NK-92 (cell line): Measurements from ENCODE around the gene SPRYD3.

Experiments
- DNase-seq: peaks from one replicate; lab custom pipeline; 2025; ENCODE audit not compliant: unreplicated experiment; lab: John Stamatoyannopoulos, UW

Gene SPRYD3

GRCh38 chr12:53078425-53079225 is 565 bp downstream of the SPRYD3 start:
- no peak for DNase-seq

DNA sequence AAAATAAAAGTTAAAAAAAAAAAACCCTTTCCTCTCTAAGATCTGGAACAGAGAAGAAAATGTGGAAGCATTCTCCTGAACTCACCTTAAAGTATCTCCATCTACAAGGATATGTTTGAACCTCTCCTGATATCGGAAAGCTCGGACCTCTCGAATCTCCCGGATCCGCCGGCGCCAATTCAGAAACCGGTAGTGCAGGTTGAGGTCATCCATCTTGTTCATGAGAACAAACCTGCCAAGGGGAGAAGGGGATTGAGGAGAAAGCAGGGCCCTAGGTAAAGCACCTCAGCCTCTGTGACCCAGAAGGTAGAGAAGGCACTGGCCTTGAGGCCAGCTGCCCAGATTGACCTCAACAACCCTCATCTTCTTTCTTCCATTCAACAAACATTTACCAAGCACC is 2.2 kb downstream of the SPRYD3 start:
- no peak for DNase-seq

DNA sequence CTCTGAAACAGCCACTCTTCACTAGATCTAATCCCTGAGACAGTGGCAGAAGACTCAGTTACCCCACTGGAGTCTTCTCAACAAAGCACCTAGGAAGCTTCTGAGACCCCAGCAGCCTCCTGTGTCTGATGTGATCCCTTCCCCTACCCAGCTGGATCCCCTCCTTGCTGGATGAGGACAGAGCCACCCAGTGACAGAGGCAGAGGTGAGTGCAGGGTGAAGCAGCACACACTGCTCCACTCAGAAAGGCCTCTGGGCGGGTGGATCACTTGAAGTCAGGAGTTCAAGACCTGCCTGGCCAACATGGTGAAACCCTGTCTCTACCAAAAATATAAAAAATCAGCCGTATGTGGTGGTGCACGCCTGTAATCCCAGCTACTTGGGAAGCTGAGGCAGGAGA is 2.7 kb downstream of the SPRYD3 start:
- no peak for DNase-seq

- DNase-seq: no peak
These were observed 4.2 kb downstream of the SPRYD3 start for GRCh38 chr12:53074999-53075370.

DNA sequence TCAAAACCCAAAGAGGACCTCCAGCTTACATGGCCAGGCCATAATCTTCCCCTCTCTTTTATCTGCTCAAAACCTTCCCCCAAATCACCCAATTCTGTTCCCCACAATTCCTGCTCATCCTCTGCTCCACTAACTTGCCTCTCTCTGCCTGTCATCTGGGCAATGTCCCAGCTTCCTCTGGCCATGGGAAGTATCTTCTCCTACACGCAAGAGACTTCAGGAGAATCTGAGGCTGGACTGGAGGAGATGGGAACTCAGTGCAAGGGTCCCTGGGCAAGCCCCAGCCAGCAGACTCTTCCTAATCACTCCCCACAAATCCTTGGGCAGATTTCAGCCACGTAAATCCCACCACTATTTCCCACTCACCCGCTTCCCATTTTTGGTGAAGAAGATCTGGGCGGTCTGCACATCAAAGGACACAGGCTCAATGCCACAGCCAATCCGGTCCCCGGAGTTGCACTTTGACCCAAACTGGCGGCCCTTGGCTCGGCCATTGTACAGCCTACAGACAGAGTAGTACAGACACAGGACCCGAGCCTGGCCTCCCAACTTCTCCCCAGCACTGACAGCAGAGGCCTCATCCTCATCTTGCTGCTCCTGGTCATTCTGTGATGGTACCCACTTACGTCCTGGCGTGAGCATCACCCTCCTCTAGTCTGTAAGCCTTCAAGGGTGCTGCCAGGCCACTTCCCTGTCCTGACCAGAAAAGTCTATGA is 4.7 kb downstream of the SPRYD3 start:
- no peak for DNase-seq

DNA sequence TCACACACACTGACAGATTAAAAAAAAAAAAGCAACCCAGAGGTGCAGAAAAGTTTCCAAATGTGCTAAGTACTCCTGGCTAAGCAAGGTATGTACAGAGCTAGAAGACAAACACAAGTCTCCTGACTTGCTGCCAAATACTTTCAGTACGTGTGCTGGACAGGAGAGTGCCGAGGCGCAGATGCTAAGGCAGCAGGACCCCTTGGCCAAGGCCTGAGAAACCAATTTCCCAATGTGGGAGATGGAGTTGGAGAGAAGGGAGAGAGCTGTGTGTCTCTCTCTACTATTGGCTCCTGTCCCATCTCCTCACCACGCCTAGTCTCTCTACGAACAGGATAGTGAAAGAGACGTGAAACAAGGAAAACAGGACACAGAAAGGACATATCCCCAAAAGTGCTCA is 5.3 kb downstream of the SPRYD3 start:
- no peak for DNase-seq

DNA sequence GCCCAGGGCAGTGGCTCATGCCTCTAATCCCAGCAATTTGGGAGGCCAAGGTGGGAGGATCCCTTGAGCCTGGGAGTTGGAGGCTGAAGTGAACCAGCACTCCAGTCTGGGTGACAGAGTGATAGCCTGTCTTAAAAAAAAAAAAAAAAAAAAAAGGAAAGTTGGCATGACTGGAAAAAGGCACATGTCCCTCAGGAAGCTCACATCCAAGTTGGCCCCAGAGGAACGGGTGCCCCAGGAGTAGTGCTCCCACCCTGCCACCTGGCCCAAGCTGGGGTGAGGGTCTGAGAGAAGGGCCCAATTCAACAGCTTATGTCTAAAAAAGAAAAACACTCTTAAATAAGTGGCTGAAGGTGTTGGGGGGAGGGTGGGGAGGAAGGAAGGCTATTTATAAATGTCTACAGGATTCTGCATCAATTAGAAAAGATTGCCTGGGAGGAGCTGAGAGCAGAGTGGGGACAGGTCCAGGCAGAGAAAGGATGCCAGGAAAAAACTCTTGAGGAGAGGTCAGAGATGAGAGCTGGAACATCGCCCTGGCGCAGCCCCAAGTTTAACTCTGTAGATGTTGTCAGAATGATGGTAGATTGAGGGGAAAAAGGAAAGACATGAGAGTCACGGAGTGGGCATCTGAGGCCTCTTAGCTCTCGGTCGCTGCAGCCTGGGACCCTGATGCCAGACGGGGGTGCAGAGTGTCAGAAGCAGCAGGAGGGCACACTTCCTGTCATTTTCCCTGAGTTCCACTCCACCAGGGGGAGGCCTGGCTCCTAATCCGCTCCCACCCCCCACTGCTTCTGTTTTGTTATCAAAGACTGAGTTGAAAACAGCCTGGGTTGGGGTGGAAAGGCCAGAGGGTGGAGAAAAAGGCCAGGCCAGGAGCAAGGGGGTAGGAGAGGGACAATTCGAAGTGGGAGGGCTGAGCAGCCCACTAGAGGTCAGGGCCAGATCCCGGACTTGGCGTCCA is 7.3 kb downstream of the SPRYD3 start:
- DNase-seq: no peak

- no peak for DNase-seq
These were observed 8.2 kb downstream of the SPRYD3 start for GRCh38 chr12:53070877-53071492.

DNA sequence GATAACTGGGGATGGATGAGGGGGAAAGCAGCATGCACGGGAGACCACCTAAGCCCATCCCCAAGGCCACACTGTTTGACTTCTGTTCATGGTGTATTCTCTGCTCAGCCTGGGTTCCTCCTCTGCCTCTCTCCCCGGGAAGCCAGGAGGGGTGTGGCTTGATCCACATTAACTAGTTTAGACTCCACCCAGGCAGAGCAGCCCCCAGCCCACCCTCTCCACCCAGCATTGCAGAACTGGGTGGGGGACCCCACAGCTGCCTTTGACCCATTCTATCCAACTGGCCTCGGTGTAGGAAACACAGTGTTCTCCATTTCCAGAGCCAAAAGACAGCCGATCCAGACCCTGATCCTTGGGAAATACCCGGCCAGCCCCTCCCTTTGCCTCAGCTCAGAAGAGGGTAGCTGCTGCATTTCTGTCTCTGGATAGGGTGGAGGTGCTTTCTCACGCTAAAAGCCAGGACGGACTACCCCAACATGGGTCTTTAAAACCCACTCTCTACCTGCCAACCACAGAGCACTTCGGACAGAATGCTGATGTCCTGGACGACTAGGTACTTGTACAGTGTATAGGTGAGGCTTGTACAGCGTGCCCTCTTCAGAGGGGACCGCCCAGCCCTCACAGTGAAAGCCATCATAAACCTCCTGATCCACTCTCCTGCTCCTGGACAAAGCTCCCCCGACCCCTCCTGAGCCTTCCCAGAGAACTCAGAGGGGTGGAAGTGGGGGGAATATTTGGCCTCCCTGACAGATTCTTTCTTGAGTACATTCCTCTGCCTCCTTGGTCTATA is 9.4 kb downstream of the SPRYD3 start:
- no peak for DNase-seq

DNA sequence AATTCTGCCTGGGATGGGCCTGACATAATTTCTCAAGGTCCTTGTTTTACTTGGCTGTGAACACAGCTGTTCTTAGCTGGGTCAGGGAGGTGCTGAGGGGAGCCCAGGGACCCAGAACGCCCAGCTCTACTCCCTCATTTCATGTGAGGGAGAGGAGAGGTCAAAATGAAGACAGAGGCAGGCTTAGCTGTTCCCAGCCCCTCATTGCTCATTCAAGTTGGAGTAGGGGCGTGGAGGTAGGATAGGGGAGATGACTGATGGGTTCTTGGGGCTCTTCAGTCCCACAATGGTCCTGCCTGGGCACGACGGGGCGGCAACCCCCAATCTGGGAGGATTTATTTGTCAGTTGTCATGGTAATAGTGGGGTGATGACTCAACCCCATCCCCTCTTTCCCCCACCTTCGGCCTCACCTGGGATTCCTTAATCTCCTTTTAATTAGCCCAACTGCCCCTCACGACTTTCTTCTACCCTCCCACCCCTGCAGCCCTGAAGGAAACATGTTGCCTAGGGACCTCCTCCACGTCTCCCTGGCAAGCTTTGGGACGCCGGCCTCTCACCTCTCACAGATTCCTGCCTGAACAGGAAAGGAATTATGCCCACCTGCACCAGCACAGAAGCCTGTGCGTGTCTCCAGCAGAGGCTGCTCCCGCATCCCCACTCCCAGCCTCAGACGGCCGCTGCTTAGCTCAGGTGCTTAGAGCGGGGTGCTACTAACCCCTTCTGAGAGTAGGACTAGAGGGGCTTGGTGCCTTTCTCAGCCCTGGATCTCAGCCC is 10.2 kb downstream of the SPRYD3 start:
- DNase-seq: no peak

DNA sequence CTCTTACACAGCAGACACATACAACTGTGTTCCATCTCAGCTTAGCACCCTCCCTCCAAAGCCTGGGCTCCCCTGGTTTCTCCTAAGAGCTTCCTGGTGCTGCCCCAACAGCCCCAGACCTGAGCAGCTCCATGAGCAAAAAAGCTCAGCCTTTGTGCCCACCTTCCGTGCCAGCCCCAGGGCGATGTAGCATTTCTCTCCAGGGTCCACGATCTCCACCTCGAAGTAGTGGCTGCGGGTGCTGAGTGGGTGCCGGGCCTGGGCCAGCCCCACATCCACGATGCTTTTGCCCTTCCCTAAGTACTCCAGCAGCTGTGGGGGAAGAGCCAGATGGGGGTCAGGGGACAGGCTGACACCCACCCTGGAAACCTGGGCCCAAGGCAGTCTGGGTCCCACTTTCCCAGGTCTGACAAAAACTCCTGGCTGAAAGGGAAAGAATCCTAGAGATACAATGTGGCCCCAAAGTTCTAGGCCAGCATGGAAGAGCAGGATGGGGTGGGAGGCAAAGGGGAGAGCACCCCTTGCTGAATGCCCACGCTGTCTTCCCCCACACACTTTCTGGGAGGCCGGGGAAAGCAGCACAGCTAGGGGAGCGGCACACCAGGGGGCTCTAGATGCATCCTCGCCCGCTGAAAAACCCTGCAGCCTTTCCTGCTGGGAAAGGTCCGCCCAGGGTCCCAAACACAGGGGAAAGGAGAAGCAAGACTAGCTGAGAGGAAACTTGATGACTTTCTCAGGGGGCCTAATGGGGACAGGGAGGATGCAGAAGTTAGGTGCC is 11.0 kb downstream of the SPRYD3 start:
- no peak for DNase-seq

DNA sequence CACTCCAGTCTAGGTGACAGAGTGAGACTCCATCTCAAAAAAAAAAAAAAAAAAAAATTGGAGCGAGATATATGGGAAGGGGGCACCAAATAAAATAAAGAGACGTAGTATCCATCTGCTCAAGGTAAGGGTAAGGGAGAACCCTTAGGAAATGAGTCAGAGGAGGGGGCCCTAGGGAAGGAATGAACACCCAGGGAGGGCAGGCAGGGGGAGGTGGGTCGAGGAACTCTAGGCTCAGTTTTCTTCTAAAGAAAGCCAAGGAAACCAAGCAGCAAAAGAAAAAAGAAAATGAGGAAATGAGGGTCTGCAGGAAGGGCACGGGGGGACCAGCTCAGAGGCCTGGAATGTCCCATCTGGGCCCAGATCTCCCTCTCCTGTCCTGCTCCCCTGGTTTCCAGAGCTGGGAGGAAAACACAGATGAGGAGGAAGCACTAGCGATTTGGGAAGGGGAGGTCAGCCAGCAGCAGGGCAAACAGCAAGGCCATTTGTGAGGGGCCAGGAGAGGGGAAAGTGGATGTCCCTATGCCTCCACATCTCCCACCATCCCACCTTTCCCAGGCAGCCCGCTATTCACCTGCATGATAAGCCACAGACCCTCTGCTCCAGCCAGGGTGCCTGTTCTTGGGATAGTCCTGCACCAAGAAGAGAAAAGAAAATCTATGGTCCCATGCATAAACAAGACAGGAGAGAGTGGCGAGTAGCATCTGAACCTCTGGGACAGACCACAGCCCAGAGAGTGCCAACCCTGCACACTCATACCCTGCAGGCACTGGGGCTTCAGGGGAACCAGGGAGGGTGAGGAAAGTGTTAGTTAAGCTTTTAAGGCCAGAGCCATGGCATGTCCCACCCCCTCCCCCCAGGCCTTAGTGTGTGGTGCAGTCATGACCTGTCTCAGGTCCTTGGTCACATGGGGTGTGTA is 11.9 kb downstream of the SPRYD3 start:
- DNase-seq: no peak

DNA sequence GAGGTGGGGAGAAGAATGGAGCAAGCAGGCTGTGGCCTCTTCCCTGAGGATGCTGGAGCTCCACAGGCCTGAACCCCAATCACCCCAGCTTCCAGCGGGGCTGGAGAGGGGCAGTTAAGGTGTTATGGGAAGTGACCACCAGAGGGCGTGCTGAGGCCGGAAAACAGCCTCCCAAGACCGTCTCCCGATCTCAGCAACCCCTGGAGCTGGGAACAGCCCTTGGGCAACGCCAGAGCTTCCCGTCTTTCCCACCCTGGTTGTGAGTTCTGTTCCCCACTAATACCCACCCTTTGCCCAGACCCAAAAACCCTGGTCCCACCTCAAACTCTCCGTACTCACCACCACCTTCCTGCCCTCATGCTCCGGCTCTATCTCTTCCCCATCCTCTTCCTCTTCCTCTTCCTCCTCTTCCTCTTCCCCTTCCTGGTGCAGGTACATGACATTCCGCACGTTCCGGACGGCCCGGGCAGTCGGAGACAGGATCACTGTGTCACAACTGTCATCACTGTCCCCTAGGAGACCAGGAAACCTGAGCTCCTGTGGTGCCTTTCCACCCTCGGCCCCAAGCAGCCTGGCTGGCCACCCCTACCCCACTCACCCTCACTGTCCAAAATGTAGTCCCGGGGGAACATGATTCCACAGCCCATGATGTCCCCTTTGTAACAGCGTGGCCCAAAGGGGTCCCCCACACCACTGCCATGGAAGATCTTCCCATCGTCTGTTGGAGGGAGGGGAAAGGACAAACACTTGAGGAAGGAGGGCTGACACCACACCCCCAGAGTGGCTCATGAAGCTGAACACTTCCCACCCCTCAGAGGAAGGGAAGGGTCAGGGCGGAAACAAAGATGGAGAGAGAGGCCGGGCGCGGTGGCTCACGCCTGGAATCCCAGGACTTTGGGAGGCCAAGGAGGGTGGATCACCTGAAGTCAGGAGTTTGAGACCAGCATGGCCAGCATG is 12.9 kb downstream of the SPRYD3 start:
- DNase-seq: no peak

DNA sequence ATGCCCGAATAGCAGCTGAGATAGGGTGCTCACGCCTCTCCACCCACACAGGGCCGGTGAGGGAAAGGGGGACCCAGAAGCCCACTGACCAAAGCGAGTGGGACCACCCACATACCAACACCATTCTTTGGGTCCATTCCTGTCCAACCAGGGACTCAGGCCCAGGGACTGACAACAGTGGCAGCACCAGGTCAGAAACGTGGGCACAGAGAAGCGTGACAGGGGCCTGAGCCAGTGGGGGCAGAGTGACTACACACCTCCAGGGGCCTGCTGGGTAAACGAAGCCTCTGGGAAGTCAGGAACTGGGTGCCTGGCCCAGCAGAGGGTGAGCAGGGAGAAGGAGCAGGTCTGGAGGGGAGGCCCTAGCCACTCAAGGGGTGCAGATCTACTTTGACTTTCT is 13.7 kb downstream of the SPRYD3 start:
- DNase-seq: no peak

DNA sequence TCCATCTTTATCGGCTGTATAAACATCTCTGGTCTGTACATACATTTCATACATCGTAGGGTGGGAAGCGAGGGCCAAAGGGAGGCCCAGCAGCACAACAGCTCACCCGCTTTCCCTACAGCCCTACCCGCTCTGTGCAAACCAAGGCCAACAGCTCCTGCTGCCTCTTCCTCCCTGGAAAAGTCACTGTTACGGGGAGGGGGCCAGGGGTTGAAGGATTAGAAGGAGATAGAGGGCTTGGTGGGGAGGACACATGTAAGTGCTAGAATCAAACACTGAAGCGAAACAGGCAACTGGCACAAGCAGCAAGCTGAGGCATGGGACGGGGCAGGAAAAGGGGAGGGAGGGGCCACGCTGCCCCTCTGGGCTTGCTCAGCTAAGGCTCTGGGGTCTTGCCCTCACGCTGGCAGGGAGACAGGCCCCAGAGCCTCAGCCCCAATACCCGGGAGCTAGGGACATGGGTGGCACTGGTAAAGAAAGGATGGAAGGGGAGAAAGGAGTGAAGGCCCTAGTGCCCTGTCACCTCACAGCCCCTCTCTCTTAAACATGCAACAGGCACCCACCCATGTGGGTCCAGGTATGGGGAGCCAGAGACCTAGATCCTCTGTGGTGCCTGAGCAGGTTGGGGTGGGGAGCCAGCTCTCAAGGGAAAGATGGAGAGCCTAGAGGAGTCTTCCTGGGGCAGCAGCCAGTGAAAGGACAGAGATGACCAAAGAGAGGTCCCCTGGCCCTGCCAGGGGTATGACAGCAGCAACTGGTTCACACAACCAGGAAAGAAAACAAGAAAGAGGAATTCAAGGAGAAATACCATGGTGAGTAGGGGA is 14.4 kb downstream of the SPRYD3 start:
- no peak for DNase-seq
